ENCODE data around the gene S100A7A.

- TF ChIP-seq CTCF (IDR thresholded peaks at IDR 0.05): no peak
- TF ChIP-seq EP300 (IDR thresholded peaks at IDR 0.05; ENCODE audit: borderline replicate concordance in 1 of 2, low read depth in 1 of 2, low read length in 1 of 2): no peak
These were observed 23.0 kb downstream of the S100A7A start for GRCh38 chr1:153439273-153439672.
